Suprapubic skin (tissue), 4 donors: Measurements from ENCODE around the gene MRPS15.

Experiments
- CTCF ChIP-seq, 2 donors: fragments of 200-600 bp in 1 of 2; fragments of 450-650 bp in 1 of 2; sonication (generic) in 1 of 2; IDR thresholded peaks; one replicate each; pipeline ENCODE4 v1.5.1; 2016 to 2019; ENCODE audit warnings: antibody characterized with exemption in 2 of 2, mild to moderate bottlenecking in 1 of 2, moderate library complexity in 1 of 2
- EP300 ChIP-seq: sonication (generic); formaldehyde crosslinking; IDR thresholded peaks from one replicate; pipeline ENCODE4 v1.6.1; 2017; ENCODE audit warnings: antibody characterized with exemption
- POLR2A ChIP-seq, 2 donors: fragments of 450-650 bp; IDR thresholded peaks; one replicate each; pipeline ENCODE4 v1.6.1; 2017; ENCODE audit warnings: antibody characterized with exemption in 2 of 2, mild to moderate bottlenecking in 2 of 2, moderate library complexity in 2 of 2
- POLR2AphosphoS5 ChIP-seq, 3 donors: sonication (generic); formaldehyde crosslinking; IDR thresholded peaks; one replicate each; pipeline ENCODE4 v1.6.1; 2017; ENCODE audit warnings: antibody characterized with exemption in 3 of 3

GRCh38 chr1:36453600-36454388 lies 10.4 kb downstream of the MRPS15 start:
- TF ChIP-seq EP300, result no peak
- TF ChIP-seq CTCF (IDR thresholded peaks at IDR 0.05), result no peak
- no peak for TF ChIP-seq POLR2AphosphoS5 (IDR thresholded peaks at IDR 0.05)
- TF ChIP-seq POLR2A (IDR thresholded peaks at IDR 0.05), result no peak
